Stomach (tissue), 4 donors: Measurements from ENCODE around the gene TEX2.

Experiments used
- EP300 ChIP-seq: sonication (generic); formaldehyde crosslinking; IDR thresholded peaks from one replicate; pipeline ENCODE4 v1.6.1; 2017; ENCODE audit warnings: antibody characterized with exemption
- TF ChIP-seq, protein P1 (sequence below), 7 experiments: fragments of 450-650 bp in 4 of 7; fragments of 200-600 bp in 3 of 7; sonication (generic) in 3 of 7; IDR thresholded peaks; one replicate each; pipeline ENCODE4 v1.5.1; 2016 to 2019; ENCODE audit warnings: antibody characterized with exemption in 7 of 7, control low read depth in 2 of 7, mild to moderate bottlenecking in 1 of 7

DNA sequence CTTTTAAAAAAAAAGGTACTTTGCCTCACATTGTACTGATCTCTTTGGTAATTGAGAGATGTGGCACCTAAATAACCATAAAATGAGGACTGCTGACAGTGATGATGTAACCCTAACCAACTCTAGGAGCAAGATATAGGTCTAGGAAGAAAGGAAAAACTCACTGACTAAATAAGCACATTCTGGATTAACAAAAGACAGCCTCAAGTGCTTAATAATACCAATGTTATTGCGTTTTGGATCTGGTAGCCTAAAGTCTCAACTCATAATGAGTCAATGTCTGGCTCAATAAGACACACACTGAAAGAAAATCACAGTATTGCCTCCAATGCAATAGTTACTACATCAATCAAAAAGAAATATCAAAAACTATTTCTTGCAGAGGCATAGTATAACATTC lies 136.1 kb downstream of the TEX2 start:
- TF ChIP-seq EP300: no peak
- TF ChIP-seq, protein P1, sequence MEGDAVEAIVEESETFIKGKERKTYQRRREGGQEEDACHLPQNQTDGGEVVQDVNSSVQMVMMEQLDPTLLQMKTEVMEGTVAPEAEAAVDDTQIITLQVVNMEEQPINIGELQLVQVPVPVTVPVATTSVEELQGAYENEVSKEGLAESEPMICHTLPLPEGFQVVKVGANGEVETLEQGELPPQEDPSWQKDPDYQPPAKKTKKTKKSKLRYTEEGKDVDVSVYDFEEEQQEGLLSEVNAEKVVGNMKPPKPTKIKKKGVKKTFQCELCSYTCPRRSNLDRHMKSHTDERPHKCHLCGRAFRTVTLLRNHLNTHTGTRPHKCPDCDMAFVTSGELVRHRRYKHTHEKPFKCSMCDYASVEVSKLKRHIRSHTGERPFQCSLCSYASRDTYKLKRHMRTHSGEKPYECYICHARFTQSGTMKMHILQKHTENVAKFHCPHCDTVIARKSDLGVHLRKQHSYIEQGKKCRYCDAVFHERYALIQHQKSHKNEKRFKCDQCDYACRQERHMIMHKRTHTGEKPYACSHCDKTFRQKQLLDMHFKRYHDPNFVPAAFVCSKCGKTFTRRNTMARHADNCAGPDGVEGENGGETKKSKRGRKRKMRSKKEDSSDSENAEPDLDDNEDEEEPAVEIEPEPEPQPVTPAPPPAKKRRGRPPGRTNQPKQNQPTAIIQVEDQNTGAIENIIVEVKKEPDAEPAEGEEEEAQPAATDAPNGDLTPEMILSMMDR (IDR thresholded peaks at IDR 0.05): no peak
